Measurements from ENCODE around the gene TCF3.
A peak's percentile ranks its signal among the peaks of the same experiment; 100 is the strongest.

The TCF3 gene

GRCh38 chr19:1598777-1599459, 53.5 kb downstream of the TCF3 start:
- H3K9ac ChIP-seq (ENCODE audit: low read length), result no peak overlapping the region
- no peak overlapping the region for H3K4me3 ChIP-seq (ENCODE audit: low read length)
- peaks cover 8% of the 10 kb centered on the region for H3K36me3 ChIP-seq (ENCODE audit: control insufficient read depth, insufficient read depth, low read length)
- H4K8ac ChIP-seq (ENCODE audit: low read depth, low read length), result no peak overlapping the region
- no peak overlapping the region for H3K4ac ChIP-seq (ENCODE audit: low read depth, low read length)
- H3K79me2 ChIP-seq (ENCODE audit: control insufficient read depth, insufficient read depth, low read length), result peaks cover 18% of the 10 kb centered on the region
- H3K27me3 ChIP-seq (ENCODE audit: insufficient read depth, low read length, poor library complexity), result no peaks in the 10 kb centered on the region
- no peak overlapping the region for H2BK120ac ChIP-seq (ENCODE audit: low read depth, low read length)
- H3K79me1 ChIP-seq (ENCODE audit: low read length), result peaks cover 10% of the 10 kb centered on the region
- no peak overlapping the region for H3K27ac ChIP-seq (ENCODE audit: low read depth, low read length)
- WGBS (ENCODE audit: extremely low coverage, insufficient coverage, low lambda C conversion rate), result no CpG with 5 or more reads among the region's 20 CpGs
- no peak overlapping the region for H3K23ac ChIP-seq (ENCODE audit: low read length)
- no peak overlapping the region for H3K18ac ChIP-seq (ENCODE audit: low read length)
- H2AK5ac ChIP-seq (ENCODE audit: low read length), result no peak overlapping the region
- H3K4me1 ChIP-seq (ENCODE audit: control insufficient read depth, low read depth, low read length), result no peaks in the 10 kb centered on the region
- H2BK15ac ChIP-seq (replicated peaks; ENCODE audit: low read depth), result no peak overlapping the region
- H4K5ac ChIP-seq (ENCODE audit: low read length), result no peak overlapping the region
- H3K56ac ChIP-seq (ENCODE audit: low read length), result no peak overlapping the region
- no peak overlapping the region for H2BK5ac ChIP-seq (ENCODE audit: low read length)
- H3K4me2 ChIP-seq (ENCODE audit: low read length), result no peak overlapping the region
- DNase-seq, result no peak

DNA sequence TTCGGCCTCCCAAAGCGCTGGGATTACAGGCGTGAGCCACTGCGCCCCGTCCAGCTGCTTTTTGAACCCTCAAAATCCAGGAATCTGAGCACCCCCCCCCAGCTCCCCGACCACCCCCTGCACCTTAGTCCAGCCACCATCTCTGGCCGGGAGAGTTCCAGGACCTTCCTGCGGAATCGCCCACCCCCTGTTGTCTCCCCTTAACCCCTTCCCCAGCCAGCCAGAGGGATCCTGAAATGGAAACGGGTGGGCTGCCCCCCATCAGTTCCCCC, 59.0 kb downstream of the TCF3 start:
- Histone ChIP-seq H3K4me3 (ENCODE audit: low read length) (no peak overlapping the region), H4K8ac (ENCODE audit: low read depth, low read length) (no peak overlapping the region), H2BK120ac (ENCODE audit: low read depth, low read length) (no peak overlapping the region), H3K27ac (ENCODE audit: low read depth, low read length) (no peak overlapping the region), H3K79me2 (ENCODE audit: control insufficient read depth, insufficient read depth, low read length) (peaks cover 25% of the 10 kb centered on the region), H2AK5ac (ENCODE audit: low read length) (no peak overlapping the region), H4K5ac (ENCODE audit: low read length) (no peak overlapping the region), H3K4me1 (ENCODE audit: control insufficient read depth, low read depth, low read length) (peaks cover 5% of the 10 kb centered on the region), H3K56ac (ENCODE audit: low read length) (peak overlapping the region; percentile 81), H2BK15ac (replicated peaks; ENCODE audit: low read depth) (no peak overlapping the region), H3K79me1 (ENCODE audit: low read length) (peaks cover 8% of the 10 kb centered on the region), H2BK5ac (ENCODE audit: low read length) (no peak overlapping the region), H3K23ac (ENCODE audit: low read length) (no peak overlapping the region), H3K9ac (ENCODE audit: low read length) (no peak overlapping the region), H3K36me3 (ENCODE audit: control insufficient read depth, insufficient read depth, low read length) (peaks cover 8% of the 10 kb centered on the region), H3K18ac (ENCODE audit: low read length) (no peak overlapping the region), H3K27me3 (ENCODE audit: insufficient read depth, low read length, poor library complexity) (no peaks in the 10 kb centered on the region), H3K4me2 (ENCODE audit: low read length) (no peak overlapping the region), H3K4ac (ENCODE audit: low read depth, low read length) (peak overlapping the region; percentile 73)
- no peak for DNase-seq
- WGBS (ENCODE audit: extremely low coverage, insufficient coverage, low lambda C conversion rate), result no CpG with 5 or more reads among the region's 10 CpGs

DNA sequence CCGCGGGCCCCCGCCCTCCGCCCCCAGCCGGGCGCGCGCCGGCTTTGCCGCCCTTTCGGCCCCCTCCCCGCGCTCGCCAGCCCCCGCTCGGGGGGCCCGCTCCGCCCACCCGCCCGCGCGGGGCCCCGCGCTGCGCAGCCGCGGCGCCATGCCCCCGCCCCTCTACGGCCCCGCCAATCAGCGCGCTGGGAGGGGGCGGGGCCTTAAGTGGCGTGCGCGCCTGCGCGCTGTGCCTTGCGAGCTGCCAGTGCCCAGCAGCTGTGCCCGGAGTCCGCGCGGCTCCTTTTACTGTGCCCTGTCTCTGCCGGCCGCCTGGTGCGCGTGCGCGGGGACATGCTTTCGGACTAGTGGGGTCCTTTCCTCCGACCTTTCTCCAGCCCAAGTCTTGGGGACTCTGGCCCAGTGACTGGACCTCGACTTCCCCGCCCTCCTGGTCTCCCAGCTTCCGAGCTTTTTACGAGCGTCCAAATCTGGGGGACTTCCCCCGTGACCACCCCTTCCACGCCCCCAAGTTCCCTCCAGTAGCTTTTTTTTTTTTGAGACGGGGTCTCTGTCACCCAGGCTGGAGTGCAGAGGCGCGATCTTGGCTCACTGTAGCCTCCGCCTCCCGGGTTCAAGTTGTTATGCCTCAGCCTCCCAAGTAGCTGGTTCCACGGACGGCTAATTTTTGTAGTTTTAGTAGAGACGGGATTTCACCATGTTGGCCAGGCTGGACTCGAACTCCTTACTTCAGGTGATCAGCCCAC, 59.5 kb downstream of the TCF3 start, which contains the start of gene MBD3:
MBD3 (minus strand) TSS at position 111 of the 746 bp plus-strand sequence. CDS start 234 bp downstream, outside the sequence.
- H3K4me3 ChIP-seq (ENCODE audit: low read length), result peak within 1 kb of the TSS; percentile 48
- H2BK15ac ChIP-seq (replicated peaks; ENCODE audit: low read depth), result no peak within 1 kb of the TSS
- H3K27me3 ChIP-seq (ENCODE audit: insufficient read depth, low read length, poor library complexity), result no peaks in the 10 kb centered on the region
- H2AK5ac ChIP-seq (ENCODE audit: low read length), result peak within 1 kb of the TSS; percentile 1
- peak within 1 kb of the TSS; percentile 99 for H3K4ac ChIP-seq (ENCODE audit: low read depth, low read length)
- H3K79me1 ChIP-seq (ENCODE audit: low read length), result peaks cover 11% of the 10 kb centered on the region
- peaks cover 5% of the 10 kb centered on the region for H3K4me1 ChIP-seq (ENCODE audit: control insufficient read depth, low read depth, low read length)
- peak within 1 kb of the TSS; percentile 73 for H3K23ac ChIP-seq (ENCODE audit: low read length)
- peak within 1 kb of the TSS; percentile 94 for H3K4me2 ChIP-seq (ENCODE audit: low read length)
- peak within 1 kb of the TSS; percentile 47 for H2BK5ac ChIP-seq (ENCODE audit: low read length)
- WGBS (ENCODE audit: extremely low coverage, insufficient coverage, low lambda C conversion rate), result no CpG with 5 or more reads among the region's 68 CpGs
- peaks cover 28% of the 10 kb centered on the region for H3K79me2 ChIP-seq (ENCODE audit: control insufficient read depth, insufficient read depth, low read length)
- H3K56ac ChIP-seq (ENCODE audit: low read length), result peak within 1 kb of the TSS; percentile 94
- H2BK120ac ChIP-seq (ENCODE audit: low read depth, low read length), result peak within 1 kb of the TSS; percentile 99
- H4K8ac ChIP-seq (ENCODE audit: low read depth, low read length), result peak within 1 kb of the TSS; percentile 99
- H4K5ac ChIP-seq (ENCODE audit: low read length), result peak within 1 kb of the TSS; percentile 6
- peak; percentile 94 for DNase-seq
- H3K36me3 ChIP-seq (ENCODE audit: control insufficient read depth, insufficient read depth, low read length), result peaks cover 7% of the 10 kb centered on the region
- H3K27ac ChIP-seq (ENCODE audit: low read depth, low read length), result peak within 1 kb of the TSS; percentile 100
- peak within 1 kb of the TSS; percentile 83 for H3K9ac ChIP-seq (ENCODE audit: low read length)
- H3K18ac ChIP-seq (ENCODE audit: low read length), result peak within 1 kb of the TSS; percentile 96

DNA sequence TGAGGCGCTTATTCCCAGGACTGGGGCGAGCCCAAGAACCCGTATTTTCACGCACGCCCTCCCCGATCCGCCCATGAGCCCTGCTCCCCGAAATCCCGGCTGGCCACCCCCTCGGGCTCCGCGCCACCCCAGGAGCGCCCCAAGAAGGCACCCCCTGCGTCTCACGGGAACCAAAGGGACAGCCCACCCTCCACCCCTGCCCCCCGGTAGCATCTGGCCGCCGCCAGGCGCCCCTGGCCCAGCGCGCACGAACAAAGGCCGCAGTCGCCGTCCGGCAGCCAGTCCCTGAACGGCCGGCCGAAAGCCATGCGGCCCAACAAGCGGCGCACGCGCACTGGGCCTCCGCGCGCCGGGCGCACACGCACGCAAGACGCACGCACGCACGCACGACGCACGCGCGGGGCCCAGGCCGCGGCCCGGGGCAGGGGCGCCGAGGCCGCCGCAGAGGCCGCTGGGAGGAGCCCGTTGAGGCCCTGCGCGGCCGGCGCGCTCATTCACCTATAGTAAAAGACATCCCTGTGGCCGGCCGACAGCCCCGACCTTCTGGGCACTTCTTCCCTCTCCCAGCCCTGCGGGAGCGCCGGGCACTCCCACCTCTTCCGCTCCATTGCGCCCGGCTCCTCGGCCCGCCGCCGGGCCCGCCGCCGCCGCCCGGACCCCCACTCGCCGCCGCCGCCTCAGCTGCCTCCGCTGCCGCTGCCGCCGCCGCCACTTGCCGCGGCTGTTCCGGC, 60.2 kb downstream of the TCF3 start:
- peak overlapping the region; percentile 48 for H3K4me3 ChIP-seq (ENCODE audit: low read length)
- DNase-seq, result peak; percentile 92
- no peaks in the 10 kb centered on the region for H3K27me3 ChIP-seq (ENCODE audit: insufficient read depth, low read length, poor library complexity)
- peak overlapping the region; percentile 1 for H2AK5ac ChIP-seq (ENCODE audit: low read length)
- H3K4ac ChIP-seq (ENCODE audit: low read depth, low read length), result peak overlapping the region; percentile 99
- peaks cover 1% of the 10 kb centered on the region for H3K36me3 ChIP-seq (ENCODE audit: control insufficient read depth, insufficient read depth, low read length)
- H3K79me1 ChIP-seq (ENCODE audit: low read length), result peaks cover 14% of the 10 kb centered on the region
- H2BK120ac ChIP-seq (ENCODE audit: low read depth, low read length), result peak overlapping the region; percentile 99
- no peak overlapping the region for H2BK15ac ChIP-seq (replicated peaks; ENCODE audit: low read depth)
- H3K9ac ChIP-seq (ENCODE audit: low read length), result peak overlapping the region; percentile 83
- no CpG with 5 or more reads among the region's 94 CpGs for WGBS (ENCODE audit: extremely low coverage, insufficient coverage, low lambda C conversion rate)
- H4K5ac ChIP-seq (ENCODE audit: low read length), result peak overlapping the region; percentile 6
- H3K4me1 ChIP-seq (ENCODE audit: control insufficient read depth, low read depth, low read length), result peaks cover 5% of the 10 kb centered on the region
- peak overlapping the region; percentile 100 for H3K27ac ChIP-seq (ENCODE audit: low read depth, low read length)
- peak overlapping the region; percentile 73 for H3K23ac ChIP-seq (ENCODE audit: low read length)
- H2BK5ac ChIP-seq (ENCODE audit: low read length), result peak overlapping the region; percentile 47
- H3K79me2 ChIP-seq (ENCODE audit: control insufficient read depth, insufficient read depth, low read length), result peaks cover 33% of the 10 kb centered on the region
- peak overlapping the region; percentile 99 for H4K8ac ChIP-seq (ENCODE audit: low read depth, low read length)
- H3K18ac ChIP-seq (ENCODE audit: low read length), result peak overlapping the region; percentile 96
- H3K4me2 ChIP-seq (ENCODE audit: low read length), result peak overlapping the region; percentile 94
- H3K56ac ChIP-seq (ENCODE audit: low read length), result peak overlapping the region; percentile 94

DNA sequence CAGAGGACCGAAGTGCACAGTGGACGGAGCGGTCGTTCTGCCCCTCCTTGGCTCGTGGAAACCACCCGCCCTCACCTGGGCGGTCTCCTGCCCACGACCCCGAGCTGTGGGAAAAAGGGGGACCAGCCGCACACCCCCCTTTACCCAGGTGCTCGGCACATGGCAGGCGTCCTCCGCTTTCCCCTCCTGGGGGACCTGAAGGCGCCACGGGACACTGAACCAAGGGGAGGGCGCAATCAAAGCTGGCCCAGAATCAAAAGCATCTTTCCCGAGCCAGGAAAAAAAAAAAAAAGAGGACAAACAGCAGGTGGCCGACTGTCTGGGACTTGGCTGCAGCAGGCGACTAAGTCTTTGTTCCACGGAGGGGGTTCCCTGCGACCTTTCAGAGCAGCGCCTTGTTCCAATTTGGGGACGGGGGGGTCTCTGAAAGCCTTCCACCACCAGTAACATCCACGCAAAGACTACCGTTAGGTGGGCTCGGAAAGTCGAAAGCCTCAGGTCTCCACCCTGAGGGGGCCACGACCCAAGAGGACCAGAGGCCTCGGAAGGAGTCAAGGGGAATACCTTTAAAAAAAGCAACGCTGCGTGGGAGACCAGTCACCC, 60.9 kb downstream of the TCF3 start:
- Histone ChIP-seq H3K56ac (ENCODE audit: low read length) (peak overlapping the region; percentile 94), H3K79me2 (ENCODE audit: control insufficient read depth, insufficient read depth, low read length) (peaks cover 33% of the 10 kb centered on the region), H2BK120ac (ENCODE audit: low read depth, low read length) (peak overlapping the region; percentile 66), H3K36me3 (ENCODE audit: control insufficient read depth, insufficient read depth, low read length) (no peaks in the 10 kb centered on the region), H3K4ac (ENCODE audit: low read depth, low read length) (peak overlapping the region; percentile 97), H4K5ac (ENCODE audit: low read length) (peak overlapping the region; percentile 6), H3K4me3 (ENCODE audit: low read length) (peak overlapping the region; percentile 48), H4K8ac (ENCODE audit: low read depth, low read length) (peak overlapping the region; percentile 99), H2AK5ac (ENCODE audit: low read length) (peak overlapping the region; percentile 87), H3K9ac (ENCODE audit: low read length) (peak overlapping the region; percentile 83), H3K18ac (ENCODE audit: low read length) (peak overlapping the region; percentile 96), H3K4me1 (ENCODE audit: control insufficient read depth, low read depth, low read length) (peaks cover 5% of the 10 kb centered on the region), H3K27ac (ENCODE audit: low read depth, low read length) (peak overlapping the region; percentile 100), H3K79me1 (ENCODE audit: low read length) (peaks cover 14% of the 10 kb centered on the region), H3K27me3 (ENCODE audit: insufficient read depth, low read length, poor library complexity) (no peaks in the 10 kb centered on the region), H3K4me2 (ENCODE audit: low read length) (peak overlapping the region; percentile 94), H3K23ac (ENCODE audit: low read length) (peak overlapping the region; percentile 73), H2BK15ac (replicated peaks; ENCODE audit: low read depth) (no peak overlapping the region), H2BK5ac (ENCODE audit: low read length) (peak overlapping the region; percentile 47)
- no CpG with 5 or more reads among the region's 31 CpGs for WGBS (ENCODE audit: extremely low coverage, insufficient coverage, low lambda C conversion rate)
- peak; percentile 39 for DNase-seq
